Measurements from ENCODE around the gene FGF12.

DNA sequence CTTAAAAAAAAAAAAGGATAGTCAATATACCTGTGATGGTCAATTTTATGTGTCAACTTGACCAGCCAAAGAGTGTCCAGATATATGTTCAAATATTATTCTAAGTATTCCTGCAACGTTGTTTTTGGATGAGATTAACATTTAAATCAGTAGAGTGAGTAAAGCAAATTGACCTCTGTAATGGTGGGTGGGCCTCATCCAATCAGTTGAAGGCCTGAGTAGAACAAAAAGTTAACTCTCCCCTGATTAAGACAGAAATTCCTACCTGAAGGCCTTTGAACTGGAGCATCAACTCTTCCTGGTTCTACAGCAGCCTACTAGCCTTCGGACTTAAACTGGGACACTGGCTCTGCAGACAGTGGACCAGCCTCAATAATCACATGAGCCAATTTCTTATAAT is 154.1 kb downstream of the FGF12 start:
- TF ChIP-seq, protein P1, sequence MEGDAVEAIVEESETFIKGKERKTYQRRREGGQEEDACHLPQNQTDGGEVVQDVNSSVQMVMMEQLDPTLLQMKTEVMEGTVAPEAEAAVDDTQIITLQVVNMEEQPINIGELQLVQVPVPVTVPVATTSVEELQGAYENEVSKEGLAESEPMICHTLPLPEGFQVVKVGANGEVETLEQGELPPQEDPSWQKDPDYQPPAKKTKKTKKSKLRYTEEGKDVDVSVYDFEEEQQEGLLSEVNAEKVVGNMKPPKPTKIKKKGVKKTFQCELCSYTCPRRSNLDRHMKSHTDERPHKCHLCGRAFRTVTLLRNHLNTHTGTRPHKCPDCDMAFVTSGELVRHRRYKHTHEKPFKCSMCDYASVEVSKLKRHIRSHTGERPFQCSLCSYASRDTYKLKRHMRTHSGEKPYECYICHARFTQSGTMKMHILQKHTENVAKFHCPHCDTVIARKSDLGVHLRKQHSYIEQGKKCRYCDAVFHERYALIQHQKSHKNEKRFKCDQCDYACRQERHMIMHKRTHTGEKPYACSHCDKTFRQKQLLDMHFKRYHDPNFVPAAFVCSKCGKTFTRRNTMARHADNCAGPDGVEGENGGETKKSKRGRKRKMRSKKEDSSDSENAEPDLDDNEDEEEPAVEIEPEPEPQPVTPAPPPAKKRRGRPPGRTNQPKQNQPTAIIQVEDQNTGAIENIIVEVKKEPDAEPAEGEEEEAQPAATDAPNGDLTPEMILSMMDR (IDR thresholded peaks at IDR 0.05), result no peak
- TF ChIP-seq EZH2 (IDR thresholded peaks at IDR 0.05; ENCODE audit: borderline replicate concordance, insufficient read depth, low read depth, low read length, poor library complexity, severe bottlenecking), result no peak
